Duodenal mucosa (tissue), 2 donors: ENCODE data around the gene TRPM2.

Experiments
- H3K27ac ChIP-seq: one replicate; pipeline ENCODE4 v1.7.0; 2013; ENCODE audit warnings: low read depth, low read length
- H3K27me3 ChIP-seq, 2 donors: one replicate each; pipeline ENCODE4 v1.7.0; 2013; ENCODE audit warnings: low read length in 2 of 2, control low read depth in 1 of 2; ENCODE audit not compliant: insufficient read depth in 2 of 2, control insufficient read depth in 1 of 2
- H3K36me3 ChIP-seq, 2 donors: one replicate each; pipeline ENCODE4 v1.7.0; 2013; ENCODE audit warnings: low read length in 2 of 2, control low read depth in 1 of 2; ENCODE audit not compliant: insufficient read depth in 2 of 2, control insufficient read depth in 1 of 2
- H3K4me1 ChIP-seq, 2 donors: one replicate each; pipeline ENCODE4 v1.7.0; 2013; ENCODE audit warnings: low read length in 2 of 2, control low read depth in 1 of 2; ENCODE audit not compliant: insufficient read depth in 2 of 2, control insufficient read depth in 1 of 2
- H3K4me3 ChIP-seq, 2 donors: one replicate each; pipeline ENCODE4 v1.7.0; 2013; ENCODE audit warnings: low read length in 2 of 2, low read depth in 1 of 2
- H3K9ac ChIP-seq, 2 donors: one replicate each; pipeline ENCODE4 v1.7.0; 2013; ENCODE audit warnings: low read length in 2 of 2, low read depth in 1 of 2
- H3K9me3 ChIP-seq, 2 donors: one replicate each; pipeline ENCODE4 v1.7.0; 2013; ENCODE audit warnings: low read length in 2 of 2, control low read depth in 1 of 2; ENCODE audit not compliant: control insufficient read depth in 1 of 2

The TRPM2 gene

GRCh38 chr21:44314128-44314527, 39.3 kb upstream of the TRPM2 start:
- Histone ChIP-seq H3K36me3 (peaks cover 32 to 86% of the 10 kb centered on the region in 2 donors), H3K4me1 (no peaks in the 10 kb centered on the region), H3K4me3 (no peak overlapping the region), H3K27ac (no peak overlapping the region), H3K9ac (no peak overlapping the region), H3K9me3 (no peaks in the 10 kb centered on the region), H3K27me3 (no peaks in the 10 kb centered on the region)

- no peak overlapping the region for H3K27ac ChIP-seq
- no peak overlapping the region for H3K4me3 ChIP-seq
- H3K9me3 ChIP-seq: no peaks in the 10 kb centered on the region
- H3K4me1 ChIP-seq: no peaks in the 10 kb centered on the region
- no peaks in the 10 kb centered on the region for H3K27me3 ChIP-seq
- H3K9ac ChIP-seq: no peak overlapping the region
- H3K36me3 ChIP-seq: peaks cover 35 to 89% of the 10 kb centered on the region in 2 donors
Measured at GRCh38 chr21:44314561-44314960, 38.9 kb upstream of the TRPM2 start.

DNA sequence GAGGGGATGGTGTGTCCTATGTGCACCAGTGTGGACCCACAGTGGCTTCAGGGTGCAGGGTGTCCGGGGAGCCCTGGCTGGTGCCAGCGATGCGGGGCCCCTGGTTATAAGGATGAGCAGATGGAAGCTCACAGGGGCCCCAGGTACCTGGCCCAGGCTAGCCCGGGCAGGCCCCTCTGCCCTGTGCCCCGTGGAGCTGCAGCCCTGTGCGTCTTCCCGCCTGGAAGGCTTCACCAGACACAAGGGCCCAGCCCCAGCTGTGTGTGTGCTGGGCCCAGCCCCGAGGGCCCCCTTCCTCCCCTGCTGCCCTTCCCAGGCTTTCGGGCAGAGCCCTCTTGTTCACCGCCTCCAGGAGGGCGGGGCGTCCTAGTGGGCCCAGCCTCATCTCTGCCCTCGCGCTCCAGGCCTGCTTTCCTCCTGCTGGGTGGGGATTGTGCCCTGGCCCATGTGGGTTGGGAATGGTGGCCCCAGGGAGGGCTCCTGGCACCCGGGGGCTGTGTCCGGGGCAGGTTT, 37.7 kb upstream of the TRPM2 start:
- Histone ChIP-seq H3K27me3 (no peaks in the 10 kb centered on the region), H3K4me3 (no peak overlapping the region), H3K36me3 (peaks cover 38 to 88% of the 10 kb centered on the region in 2 donors), H3K9me3 (no peaks in the 10 kb centered on the region), H3K9ac (no peak overlapping the region), H3K27ac (no peak overlapping the region), H3K4me1 (no peaks in the 10 kb centered on the region)

GRCh38 chr21:44316277-44316900, 37.0 kb upstream of the TRPM2 start:
- Histone ChIP-seq H3K4me1 (no peaks in the 10 kb centered on the region), H3K27me3 (no peaks in the 10 kb centered on the region), H3K9ac (no peak overlapping the region), H3K4me3 (no peak overlapping the region), H3K9me3 (no peaks in the 10 kb centered on the region), H3K27ac (no peak overlapping the region), H3K36me3 (peaks cover 31 to 86% of the 10 kb centered on the region in 2 donors)

DNA sequence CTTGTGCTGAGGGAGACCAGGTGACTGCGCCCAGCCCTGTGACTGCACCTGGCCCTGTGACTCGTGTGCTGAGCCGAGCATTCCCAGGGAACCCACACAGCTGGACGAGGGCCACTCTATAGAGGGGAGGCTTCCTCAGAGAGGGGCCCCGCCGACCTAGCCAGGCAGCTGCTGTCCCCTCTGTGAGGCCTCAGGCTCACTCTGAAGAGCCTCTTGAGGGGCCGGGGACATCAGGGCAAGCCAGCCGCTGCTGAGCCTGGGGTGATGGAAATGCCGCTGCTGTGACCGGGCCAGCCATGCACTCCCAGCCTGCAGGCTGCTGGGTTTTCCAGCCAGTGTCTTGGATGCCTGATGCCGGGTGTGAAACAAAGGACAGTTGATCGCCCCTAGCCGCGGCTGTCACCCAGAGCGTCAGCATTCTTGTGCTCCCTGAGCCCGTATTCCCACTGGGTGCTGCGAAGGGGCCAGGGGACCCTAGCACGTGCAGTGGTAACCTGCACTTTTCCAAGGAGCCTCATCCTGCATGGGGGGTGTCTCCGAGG, 36.1 kb upstream of the TRPM2 start:
- Histone ChIP-seq H3K9ac (no peak overlapping the region), H3K36me3 (peaks cover 29 to 86% of the 10 kb centered on the region in 2 donors), H3K9me3 (no peaks in the 10 kb centered on the region), H3K4me1 (no peaks in the 10 kb centered on the region), H3K27me3 (no peaks in the 10 kb centered on the region), H3K4me3 (no peak overlapping the region), H3K27ac (no peak overlapping the region)

DNA sequence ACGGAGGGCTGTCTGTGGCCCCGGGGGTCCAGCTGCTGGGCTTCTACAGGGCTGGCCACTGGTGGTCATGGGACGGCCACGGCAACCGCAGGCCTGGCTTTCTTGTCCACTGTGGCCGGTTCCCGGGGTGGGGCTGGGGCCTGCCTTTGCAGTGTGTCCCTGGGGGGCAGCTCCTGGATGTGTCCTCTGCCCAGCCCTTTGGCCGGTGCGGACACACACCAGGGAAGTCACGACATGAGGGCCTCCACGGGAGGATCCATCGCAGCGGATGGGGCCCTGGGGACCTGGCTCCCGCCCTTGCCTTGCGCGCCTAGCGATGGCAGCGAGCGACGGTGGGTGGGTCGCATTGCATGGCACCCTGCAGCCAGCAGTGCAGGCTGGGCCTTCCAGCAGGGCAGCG, 35.5 kb upstream of the TRPM2 start:
- Histone ChIP-seq H3K4me1 (no peaks in the 10 kb centered on the region), H3K4me3 (no peak overlapping the region), H3K36me3 (peaks cover 31 to 86% of the 10 kb centered on the region in 2 donors), H3K9me3 (no peaks in the 10 kb centered on the region), H3K27me3 (no peaks in the 10 kb centered on the region), H3K27ac (no peak overlapping the region), H3K9ac (no peak overlapping the region)

- no peaks in the 10 kb centered on the region for H3K9me3 ChIP-seq
- no peak overlapping the region for H3K27ac ChIP-seq
- peaks cover 26 to 86% of the 10 kb centered on the region in 2 donors for H3K36me3 ChIP-seq
- H3K4me3 ChIP-seq: no peak overlapping the region
- H3K4me1 ChIP-seq: no peaks in the 10 kb centered on the region
- no peak overlapping the region for H3K9ac ChIP-seq
- no peaks in the 10 kb centered on the region for H3K27me3 ChIP-seq
Measured at GRCh38 chr21:44318489-44319285, 34.7 kb upstream of the TRPM2 start.

DNA sequence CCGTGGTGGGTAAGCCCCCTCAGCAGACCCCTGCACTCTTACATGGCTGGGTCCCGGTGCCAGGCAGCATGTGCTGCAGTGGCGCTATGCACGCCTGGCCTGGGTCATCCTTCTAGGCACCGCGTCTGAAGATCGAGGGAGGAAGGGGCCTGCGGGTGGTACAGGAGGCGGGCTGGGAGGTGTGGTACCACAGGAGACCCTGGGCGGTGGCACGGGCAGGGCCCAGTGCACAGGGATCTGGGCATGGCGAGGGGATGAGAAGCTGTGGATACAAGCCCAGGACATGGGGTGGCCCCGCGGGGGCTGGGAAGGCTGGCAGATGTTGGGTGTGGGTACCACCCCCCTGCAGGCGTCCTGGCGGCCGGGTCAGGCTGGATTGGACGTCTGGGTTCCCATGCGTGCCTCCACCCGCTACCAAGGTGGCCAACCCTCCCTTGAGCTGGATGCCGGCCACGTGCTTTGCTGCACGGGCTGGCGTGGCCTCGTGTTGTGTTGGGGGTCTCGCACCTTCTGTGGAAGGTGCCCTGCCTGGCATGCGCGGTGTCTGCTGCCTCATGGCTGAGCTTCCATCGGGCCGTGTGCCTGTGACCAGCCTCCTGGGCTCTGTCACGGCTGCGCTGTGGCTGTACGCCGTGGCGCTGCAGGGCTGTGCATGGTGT, 33.9 kb upstream of the TRPM2 start:
- H3K36me3 ChIP-seq: peaks cover 30 to 88% of the 10 kb centered on the region in 2 donors

DNA sequence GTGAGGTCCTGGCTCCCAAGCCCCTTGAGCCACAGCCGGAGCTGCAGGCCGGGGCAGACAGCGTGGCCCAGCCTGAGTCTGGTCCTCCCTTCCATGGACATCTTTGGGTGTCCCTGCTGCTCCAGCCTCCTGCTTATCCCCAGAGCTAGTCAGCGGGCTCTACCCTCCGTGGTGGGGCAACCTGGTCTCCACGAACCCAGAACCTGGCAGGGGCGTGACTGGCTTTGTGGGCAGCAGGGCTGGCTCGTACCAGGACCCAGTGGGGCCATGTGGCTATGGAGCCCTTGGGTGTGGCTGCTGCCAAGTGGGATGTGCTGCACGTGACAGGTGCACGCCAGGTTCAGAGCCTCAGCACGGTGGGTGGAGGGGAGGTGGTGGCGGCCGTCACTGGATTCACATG, 32.6 kb upstream of the TRPM2 start:
- H3K27ac ChIP-seq: no peak overlapping the region
- H3K4me3 ChIP-seq: no peak overlapping the region
- H3K9me3 ChIP-seq: no peaks in the 10 kb centered on the region
- no peaks in the 10 kb centered on the region for H3K27me3 ChIP-seq
- peaks cover 29 to 86% of the 10 kb centered on the region in 2 donors for H3K36me3 ChIP-seq
- no peaks in the 10 kb centered on the region for H3K4me1 ChIP-seq
- no peak overlapping the region for H3K9ac ChIP-seq

More for the DNA sequence above, 33.9 kb upstream of the TRPM2 start:
- Histone ChIP-seq H3K27me3 (no peaks in the 10 kb centered on the region), H3K4me3 (no peak overlapping the region), H3K9me3 (no peaks in the 10 kb centered on the region), H3K4me1 (no peaks in the 10 kb centered on the region), H3K27ac (no peak overlapping the region), H3K9ac (no peak overlapping the region)
